LoVo (cell line): Measurements from ENCODE around the gene APOL1.
"Not testable (repeated sequence)": the region's sequence is repeated elsewhere in the genome, so short reads cannot be mapped to it uniquely, and the experiment has no call there.

Experiments
- DNase-seq: peaks from one replicate; pipeline ENCODE4 v3.0.0-alpha.2; 2016; ENCODE audit warnings: low spot score

The APOL1 gene

GRCh38 chr22:36245805-36246356, 7.1 kb upstream of the APOL1 start:
- DNase-seq, result no peak

GRCh38 chr22:36246718-36247117, 6.2 kb upstream of the APOL1 start:
- no peak for DNase-seq

GRCh38 chr22:36247955-36248354, 5.0 kb upstream of the APOL1 start:
- DNase-seq, result no peak

DNA sequence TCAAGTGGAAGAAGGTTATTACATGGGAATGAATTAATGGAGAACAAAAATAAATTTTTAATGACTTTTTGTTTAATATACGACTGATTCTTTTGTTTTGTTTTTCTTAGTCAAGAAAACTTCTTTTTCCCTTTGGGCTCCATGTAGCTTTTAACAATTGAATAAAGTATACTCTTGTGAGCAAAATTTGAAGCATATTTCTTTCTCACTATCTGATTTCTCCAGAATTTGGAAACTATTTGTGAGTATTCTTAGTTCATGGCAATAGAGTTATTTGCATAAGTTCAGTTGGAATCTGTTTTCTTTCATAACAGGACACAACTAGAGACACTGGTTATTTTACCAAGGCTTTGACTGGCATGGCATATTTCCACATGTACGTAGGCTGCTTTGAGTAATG, 3.8 kb upstream of the APOL1 start:
- no peak for DNase-seq

GRCh38 chr22:36250292-36250960, 2.5 kb upstream of the APOL1 start:
- DNase-seq, result peak; percentile 34

GRCh38 chr22:36251979-36252608, 839 bp upstream of the APOL1 start:
- DNase-seq, result not testable (repeated sequence)

GRCh38 chr22:36253523-36254490, 874 bp downstream of the APOL1 start:
- no peak for DNase-seq

DNA sequence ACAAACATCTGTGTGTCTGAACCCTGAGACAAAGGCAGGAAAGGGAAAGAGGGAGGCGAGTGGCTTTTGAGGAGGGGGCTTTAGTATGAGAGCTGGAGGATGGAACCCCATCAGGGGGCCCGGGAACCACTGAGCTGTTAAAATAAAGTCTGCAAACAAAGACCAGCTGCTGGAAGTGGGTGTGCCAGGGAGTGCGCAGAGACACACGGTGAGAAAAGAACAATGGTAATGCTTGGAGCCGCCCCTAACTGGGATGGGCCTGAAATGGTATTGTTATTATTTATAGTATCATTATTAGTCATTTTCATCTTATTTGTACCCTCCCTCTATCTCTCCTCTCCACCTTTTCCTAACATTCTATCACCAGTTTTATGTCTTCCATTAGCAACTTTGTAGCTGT, 2.6 kb downstream of the APOL1 start:
- not testable (repeated sequence) for DNase-seq

DNA sequence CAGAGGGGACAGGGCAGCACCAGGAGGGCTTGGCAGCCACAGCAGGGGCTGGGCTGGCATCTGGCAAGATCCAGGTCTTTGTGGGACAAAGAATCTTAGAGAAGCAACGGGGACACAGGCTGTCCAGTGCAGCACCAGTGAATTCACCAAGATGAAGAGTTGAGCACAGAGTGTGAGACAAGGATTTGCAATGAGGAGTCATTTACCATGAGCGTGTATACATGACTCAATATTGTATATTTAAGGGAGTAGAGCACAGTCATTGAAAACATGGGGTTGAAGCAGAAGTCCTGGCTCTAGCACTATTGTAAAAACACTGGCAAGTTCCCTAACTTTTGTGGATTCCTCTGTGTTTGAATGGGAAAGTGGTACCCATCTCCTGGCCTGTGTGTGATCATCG, 3.5 kb downstream of the APOL1 start:
- no peak for DNase-seq

DNA sequence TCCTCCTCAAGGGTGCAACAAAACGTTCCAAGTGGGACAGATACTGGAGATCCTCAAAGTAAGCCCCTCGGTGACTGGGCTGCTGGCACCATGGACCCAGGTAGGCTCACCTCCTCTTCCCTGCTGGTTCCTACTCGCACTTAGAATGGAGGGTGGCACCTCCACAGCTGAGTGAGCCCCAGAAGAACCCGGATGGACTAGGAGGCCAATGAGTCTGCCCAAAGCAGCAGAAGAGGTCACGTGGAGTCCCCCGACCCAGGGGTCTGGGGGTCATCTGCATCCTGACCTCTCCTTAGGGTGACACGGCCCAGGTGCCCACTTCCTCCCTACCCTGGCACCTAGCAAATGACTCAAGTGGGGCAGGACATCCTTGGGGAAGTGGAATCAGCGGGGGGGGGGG, 4.4 kb downstream of the APOL1 start:
- no peak for DNase-seq

- no peak for DNase-seq
Measured at GRCh38 chr22:36257948-36258670, 5.2 kb downstream of the APOL1 start.

DNA sequence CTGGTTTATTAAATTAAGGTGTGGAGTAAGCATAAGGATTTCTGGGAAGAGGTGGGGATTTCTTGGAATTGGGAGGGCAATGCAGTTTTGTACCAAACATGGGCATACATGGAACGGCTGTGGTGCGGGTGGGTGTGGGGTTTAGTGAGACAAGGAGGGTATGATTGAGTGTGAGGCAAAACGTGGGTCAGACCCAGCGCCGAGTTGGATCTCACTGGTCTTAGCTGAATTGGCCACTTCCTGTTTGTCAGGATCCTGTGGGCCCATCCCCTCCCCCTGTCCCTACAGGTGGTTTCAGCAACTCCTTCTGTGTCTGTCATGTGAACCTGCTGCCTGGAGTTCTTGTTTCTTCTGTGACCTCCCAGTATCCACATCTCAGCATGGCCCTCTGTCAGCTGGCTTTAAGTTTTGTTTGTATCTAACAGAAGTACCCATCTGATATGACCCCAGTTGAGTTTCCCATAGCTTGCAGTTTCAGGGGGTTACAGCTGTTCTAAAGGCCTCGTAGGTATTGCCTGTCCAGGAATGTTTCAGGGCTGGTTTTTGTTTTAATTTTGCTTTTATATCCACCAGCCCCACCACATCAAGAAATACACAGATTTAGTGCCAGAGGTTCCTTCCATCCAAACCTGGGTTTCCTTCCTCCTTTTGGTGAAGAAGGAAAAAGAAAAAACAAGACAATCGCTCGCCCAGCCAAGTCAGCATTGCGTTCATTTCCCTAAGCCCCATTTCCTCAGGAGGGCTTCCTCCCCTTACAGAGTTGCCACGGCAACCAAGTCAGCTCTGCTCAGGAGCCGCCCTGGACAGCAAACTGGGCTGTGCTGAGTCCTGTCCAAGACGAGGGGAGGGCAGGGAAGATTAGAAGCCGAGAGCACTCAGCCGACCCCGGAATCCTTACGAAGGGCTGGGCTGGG, 6.0 kb downstream of the APOL1 start:
- DNase-seq, result no peak

- DNase-seq, result no peak
Measured at GRCh38 chr22:36259615-36260300, 6.8 kb downstream of the APOL1 start.

GRCh38 chr22:36261675-36262074, 8.7 kb downstream of the APOL1 start:
- not testable (repeated sequence) for DNase-seq

- not testable (repeated sequence) for DNase-seq
Measured at GRCh38 chr22:36262307-36262706, 9.4 kb downstream of the APOL1 start.

- DNase-seq, result not testable (repeated sequence)
Measured at GRCh38 chr22:36263216-36263673, 10.3 kb downstream of the APOL1 start.

GRCh38 chr22:36263886-36264664, 11.1 kb downstream of the APOL1 start:
- not testable (repeated sequence) for DNase-seq

GRCh38 chr22:36267058-36267457, 14.1 kb downstream of the APOL1 start:
- DNase-seq, result no peak

GRCh38 chr22:36267896-36268485, 15.1 kb downstream of the APOL1 start:
- no peak for DNase-seq
